GM18907 (cell line): ENCODE measurements around the gene TAX1BP3.

Source experiments
- ATAC-seq: cut with Tn5 transposase; IDR thresholded peaks from one replicate; pipeline ENCODE4 v1.9.1; 2021; ENCODE audit warnings: mild to moderate bottlenecking, moderate library complexity; ENCODE audit not compliant: unreplicated experiment

The TAX1BP3 gene

DNA sequence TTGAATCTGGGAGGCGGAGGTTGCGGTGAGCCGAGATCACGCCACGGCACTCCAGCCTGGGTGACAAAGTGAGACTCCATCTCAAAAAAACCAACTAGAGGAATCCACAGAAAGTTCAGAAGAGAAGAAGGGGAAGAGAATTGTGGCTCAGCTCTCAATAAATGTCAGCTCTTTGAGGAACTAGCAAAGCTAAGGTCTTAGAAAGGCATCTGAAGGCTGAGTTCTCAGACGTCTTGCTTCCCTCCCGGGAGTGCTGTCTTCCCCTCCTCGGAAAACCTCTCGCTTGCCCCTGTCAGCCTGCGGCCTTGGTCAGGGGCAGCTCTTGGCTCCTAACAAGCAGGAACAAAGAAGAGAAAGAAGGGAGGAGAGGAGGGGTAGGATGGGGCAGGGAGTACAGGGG, 37.6 kb downstream of the TAX1BP3 start:
- ATAC-seq: no peak

DNA sequence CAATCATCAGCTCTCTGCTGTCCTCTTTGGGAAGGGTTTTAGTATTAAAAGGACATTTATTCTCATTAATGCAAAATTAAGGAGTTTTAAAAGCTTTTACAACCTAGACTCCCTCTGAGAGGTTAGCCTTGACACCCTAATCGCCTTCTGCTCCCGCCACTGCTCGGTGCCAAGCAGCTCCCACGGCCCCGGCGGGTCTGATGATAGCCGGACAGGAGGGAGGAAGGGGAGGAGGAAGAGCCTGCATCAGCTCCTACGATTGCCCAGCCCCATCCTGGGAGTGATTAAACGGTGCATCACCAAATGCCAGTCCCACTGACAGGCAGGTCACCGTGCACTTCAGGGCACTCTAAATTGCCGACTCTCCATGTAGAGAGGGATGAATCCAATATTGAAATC, 40.6 kb downstream of the TAX1BP3 start:
- ATAC-seq: no peak

DNA sequence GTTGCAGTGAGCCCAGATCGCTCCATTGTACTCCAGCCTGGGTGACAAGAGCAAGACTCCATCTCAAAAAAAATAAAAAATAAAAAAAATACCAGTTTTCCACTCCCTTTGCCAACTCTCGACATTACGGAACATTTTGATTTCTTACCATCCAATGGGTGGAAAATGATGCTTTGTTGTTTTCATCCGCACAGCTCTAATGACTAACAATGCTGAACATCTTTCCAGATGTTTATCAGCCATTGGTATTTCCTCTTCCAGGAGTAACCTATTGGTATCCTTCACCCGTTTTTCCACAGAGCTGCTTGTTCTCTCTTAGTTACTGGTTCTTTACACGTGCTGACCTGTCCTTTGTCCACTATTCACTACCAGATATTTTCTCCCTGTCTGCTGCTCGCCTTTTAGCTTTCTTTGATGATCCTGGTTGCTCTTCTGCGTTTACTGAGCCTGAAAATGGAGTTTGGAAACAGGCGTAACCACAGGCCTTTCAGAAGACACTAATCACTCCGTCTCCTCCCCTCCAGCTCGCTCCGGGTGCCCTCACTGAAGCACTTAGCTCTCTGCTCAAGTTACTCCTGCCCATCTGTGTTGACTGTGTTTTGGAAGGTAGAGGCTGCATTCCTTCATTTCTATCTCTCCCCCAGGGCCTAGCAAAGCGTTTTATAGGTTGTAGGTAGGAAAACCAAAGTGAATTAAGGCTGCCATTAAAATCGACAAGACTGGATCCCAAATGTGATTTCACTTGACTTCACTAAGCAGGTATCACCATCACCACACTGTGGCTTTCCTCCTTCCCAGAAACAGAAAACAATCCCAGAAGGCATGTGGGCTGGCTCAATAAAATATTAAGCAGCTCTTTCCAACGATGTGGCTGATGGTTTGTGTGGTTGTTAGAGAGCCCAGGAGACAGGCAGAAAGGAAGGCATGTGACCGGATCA, 41.3 kb downstream of the TAX1BP3 start:
- ATAC-seq: no peak

DNA sequence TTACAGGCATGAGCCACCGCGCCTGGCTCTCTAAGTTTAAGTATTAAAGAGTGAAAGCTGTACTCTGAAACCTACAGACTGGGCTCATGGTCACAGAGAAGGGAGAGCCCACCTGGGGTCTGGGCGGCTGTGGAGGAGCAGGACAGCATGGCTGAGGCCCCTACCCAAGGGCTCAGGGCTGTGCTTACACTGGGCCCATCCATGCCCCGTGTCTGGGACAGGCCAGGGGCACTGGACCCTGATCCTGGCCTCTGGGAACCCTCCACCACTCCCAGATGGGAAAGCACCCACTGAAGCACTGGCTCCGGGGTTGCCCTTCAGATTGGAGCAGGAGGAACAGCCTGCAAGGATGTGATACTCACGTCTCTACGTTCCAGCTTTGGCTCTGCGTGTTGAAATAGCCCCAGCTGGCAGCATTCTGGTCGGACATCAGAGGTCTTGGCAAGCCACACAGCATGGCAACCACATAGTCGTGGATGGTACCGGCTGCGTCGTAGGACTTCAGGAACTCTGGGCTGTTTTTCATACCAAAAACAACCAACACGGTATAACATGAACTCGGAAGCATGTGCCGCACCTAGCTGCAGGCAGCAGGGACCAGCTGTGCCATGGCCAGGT, 45.3 kb downstream of the TAX1BP3 start:
- no peak for ATAC-seq

DNA sequence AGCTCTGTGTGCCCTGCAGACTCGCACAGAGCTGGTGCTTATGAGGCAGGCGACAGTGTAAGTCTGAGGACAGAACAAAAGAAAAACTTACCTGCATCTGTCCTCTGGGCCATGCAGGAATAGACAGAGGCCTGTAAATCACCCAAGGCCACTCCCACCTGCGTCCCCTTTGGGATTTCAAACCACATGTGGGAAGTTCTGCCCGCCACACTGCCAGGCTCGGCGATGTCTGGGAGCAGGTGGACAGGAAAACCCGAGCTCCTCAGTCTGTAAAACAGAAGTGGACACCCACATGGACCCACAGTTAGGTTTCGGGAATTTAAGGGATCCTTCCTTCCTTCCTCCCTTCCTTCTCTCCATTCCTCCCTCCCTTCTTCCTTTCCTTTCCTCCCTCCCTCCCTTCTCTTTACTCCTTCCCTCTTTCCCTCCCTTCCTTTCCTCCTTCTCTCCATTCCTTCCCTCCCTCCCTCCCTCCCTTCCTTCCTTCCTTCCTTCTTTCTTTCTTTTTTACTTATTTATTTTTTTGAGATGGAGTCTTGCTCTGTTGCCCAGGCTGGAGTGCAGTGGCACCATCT, 47.1 kb downstream of the TAX1BP3 start:
- ATAC-seq: no peak

DNA sequence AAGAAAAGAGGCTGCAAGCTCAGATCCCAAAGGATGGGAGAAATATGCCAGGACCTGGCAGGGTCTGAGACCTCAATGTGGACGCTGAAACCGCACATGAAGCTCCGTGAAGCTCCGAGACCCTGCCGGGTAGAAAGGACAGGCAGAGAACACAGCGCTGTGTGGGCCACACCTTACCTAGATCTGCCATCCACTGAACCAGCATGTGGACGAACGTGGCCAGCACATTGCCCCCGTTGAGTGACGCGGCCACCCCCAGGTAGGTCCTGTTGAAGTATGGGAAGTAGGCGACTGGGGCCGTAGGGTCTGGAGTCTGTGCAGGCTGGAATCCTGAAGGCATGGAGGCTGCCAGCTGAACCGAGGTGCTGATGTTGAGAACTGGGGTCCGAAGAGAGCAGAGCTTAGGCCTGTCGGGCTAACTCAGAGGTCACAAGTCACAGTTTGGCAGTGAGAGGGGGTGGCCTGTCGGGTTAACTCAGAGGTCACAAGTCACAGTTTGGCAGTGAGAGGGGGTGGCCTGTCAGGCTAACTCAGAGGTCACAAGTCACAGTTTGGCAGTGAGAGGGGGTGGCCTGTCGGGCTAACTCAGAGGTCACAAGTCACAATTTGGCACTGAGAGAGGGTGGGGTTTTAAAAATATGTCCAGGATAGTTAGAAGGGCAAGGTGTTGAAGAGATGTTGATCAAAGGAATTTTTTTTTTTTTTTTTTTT, 53.1 kb downstream of the TAX1BP3 start:
- ATAC-seq: no peak

DNA sequence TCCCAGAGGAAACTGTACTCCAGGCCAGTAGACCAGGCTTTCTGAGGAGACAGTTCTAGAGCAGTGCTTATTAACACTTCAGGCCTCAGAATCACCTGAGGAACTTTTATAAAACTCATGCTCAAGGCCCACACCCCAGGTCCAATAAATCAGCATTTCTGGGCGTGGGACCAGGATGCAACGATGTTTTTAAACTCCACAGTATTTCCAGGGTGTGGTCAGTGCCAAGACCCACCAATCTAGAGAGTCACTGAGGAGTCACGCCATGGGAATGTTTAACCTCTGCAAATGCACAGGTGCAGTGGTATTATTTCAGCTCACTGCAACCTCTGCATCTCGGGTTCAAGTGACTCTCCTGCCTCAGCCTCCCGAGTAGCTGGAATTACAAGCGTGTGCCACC, 55.3 kb downstream of the TAX1BP3 start:
- no peak for ATAC-seq
